Keratinocyte (primary cell): ENCODE results near the gene SULT4A1.

Source experiments
- CTCF ChIP-seq, 3 experiments: IDR thresholded peaks in 1 of 3; conservative IDR thresholded peaks in 1 of 3; optimal IDR thresholded peaks in 1 of 3; 2 replicates in 2 of 3; 3 replicates in 1 of 3; pipeline versions ENCODE3 to v1.5.1; 2011; ENCODE audit warnings: low read length in 3 of 3, mild to moderate bottlenecking in 3 of 3, moderate library complexity in 2 of 3, control low read depth in 1 of 3, inconsistent platforms in 1 of 3; ENCODE audit not compliant: insufficient read depth in 2 of 3; ENCODE audit errors: extremely low read depth in 1 of 3
- EZH2 ChIP-seq: IDR thresholded peaks from one replicate; pipeline ENCODE4 v1.6.1; 2012; ENCODE audit warnings: inconsistent platforms, mild to moderate bottlenecking, low read length, moderate library complexity

- TF ChIP-seq CTCF (optimal IDR thresholded peaks at IDR 0.05 in 1 of 3, IDR thresholded peaks at IDR 0.05 in 1 of 3, conservative IDR thresholded peaks at IDR 0.05 in 1 of 3; ENCODE audit: extremely low read depth in 1 of 3, insufficient read depth in 2 of 3, low read length in 3 of 3) (no peak), EZH2 (no peak)
Measured at GRCh38 chr22:43832393-43833265, 29.7 kb downstream of the SULT4A1 start.
